Tibial artery (tissue), 4 donors: ENCODE measurements around the gene CP.
"Not testable (repeated sequence)": the region's sequence is repeated elsewhere in the genome, so short reads cannot be mapped to it uniquely, and the experiment has no call there.

Experiments
- DNase-seq, 2 donors: peaks; one replicate each; pipeline ENCODE4 v3.0.0-alpha.2; 2019
- H3K27ac ChIP-seq, 2 donors: fragments of 200-600 bp; sonication (generic) in 1 of 2; 1 replicate in 1 of 2; 2 replicates in 1 of 2; pipeline ENCODE4 v1.5.1; 2018 to 2019; ENCODE audit warnings: mild to moderate bottlenecking in 1 of 2
- H3K27me3 ChIP-seq, 2 donors: fragments of 200-600 bp; sonication (generic) in 1 of 2; one replicate each; pipeline versions ENCODE4 v1.5.1 to v1.6.0; 2016 to 2019
- H3K36me3 ChIP-seq, 3 donors: fragments of 200-600 bp; sonication (generic) in 2 of 3; one replicate each; pipeline ENCODE4 v1.5.1; 2016 to 2019; ENCODE audit warnings: mild to moderate bottlenecking in 2 of 3
- H3K4me1 ChIP-seq, 4 donors: fragments of 200-600 bp; sonication (generic) in 2 of 4; 1 replicate in 3 of 4; 2 replicates in 1 of 4; pipeline ENCODE4 v1.5.1; 2016 to 2019
- H3K4me3 ChIP-seq, 2 donors: fragments of 200-600 bp; sonication (generic) in 1 of 2; 1 replicate in 1 of 2; 2 replicates in 1 of 2; pipeline ENCODE4 v1.5.1; 2018 to 2019; ENCODE audit warnings: mild to moderate bottlenecking in 2 of 2
- H3K9me3 ChIP-seq, 3 donors: fragments of 200-600 bp; sonication (generic) in 1 of 3; one replicate each; pipeline ENCODE4 v1.5.1; 2016 to 2019
- CTCF ChIP-seq, 2 experiments: fragments of 200-600 bp in 1 of 2; fragments of 450-650 bp in 1 of 2; IDR thresholded peaks; one replicate each; pipeline ENCODE4 v1.5.1; 2017 to 2019; ENCODE audit warnings: antibody characterized with exemption in 2 of 2, mild to moderate bottlenecking in 1 of 2, moderate library complexity in 1 of 2
- intact Hi-C: fragments of 100-400 bp; cut with DNase I; formaldehyde crosslinking; loops from one replicate; pipeline ENCODE4 v1.15.0; 2023; ENCODE audit warnings: low total_unique reads

CP gene

GRCh38 chr3:149226776-149227175 lies 5.1 kb upstream of the CP start:
- H3K27me3 ChIP-seq, result no peaks in the 10 kb centered on the region
- intact Hi-C loops, result no loop called here
- no peaks in the 10 kb centered on the region for H3K9me3 ChIP-seq
- H3K27ac ChIP-seq, result no peak overlapping the region
- peaks cover 0 to 9% (median 3%) of the 10 kb centered on the region in 4 donors for H3K4me1 ChIP-seq
- H3K4me3 ChIP-seq, result no peak overlapping the region
- TF ChIP-seq CTCF (IDR thresholded peaks at IDR 0.05), result no peak
- no peaks in the 10 kb centered on the region for H3K36me3 ChIP-seq
- DNase-seq, result no peak

- peak in 1 of 2 donors; percentile 31 for DNase-seq
- Histone ChIP-seq H3K36me3 (no peaks in the 10 kb centered on the region), H3K4me3 (peak overlapping the region; percentile 42 to 45), H3K27me3 (no peaks in the 10 kb centered on the region), H3K9me3 (no peaks in the 10 kb centered on the region), H3K4me1 (peaks cover 0 to 9% (median 3%) of the 10 kb centered on the region in 4 donors), H3K27ac (peak overlapping the region; percentile 60 to 65)
- intact Hi-C loops, result no loop called here
- no peak for TF ChIP-seq CTCF (IDR thresholded peaks at IDR 0.05)
Observed at GRCh38 chr3:149224736-149225594, 3.3 kb upstream of the CP start.

DNA sequence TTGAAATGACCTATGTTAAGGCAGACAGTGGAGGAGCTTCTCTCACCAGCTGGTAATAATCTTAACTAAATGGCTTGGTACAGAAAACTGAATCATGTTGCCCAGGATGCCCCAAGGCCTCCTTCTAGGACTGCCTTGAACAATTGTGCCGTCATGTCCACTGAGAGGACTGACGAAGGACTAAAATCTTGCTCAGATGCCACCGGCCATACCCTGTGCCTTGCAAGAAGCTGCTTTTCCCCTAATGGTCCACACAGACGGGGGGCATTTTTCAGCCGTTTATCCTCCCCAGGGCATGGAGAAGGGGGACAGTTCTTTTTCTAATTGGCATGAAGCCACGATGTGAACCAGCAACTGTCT lies 1.8 kb upstream of the CP start:
- H3K27me3 ChIP-seq, result no peaks in the 10 kb centered on the region
- no peak overlapping the region for H3K27ac ChIP-seq
- intact Hi-C loops, result no loop called here
- DNase-seq, result no peak
- H3K4me3 ChIP-seq, result no peak overlapping the region
- TF ChIP-seq CTCF (IDR thresholded peaks at IDR 0.05), result no peak
- H3K4me1 ChIP-seq, result peaks cover 0 to 9% (median 3%) of the 10 kb centered on the region in 4 donors
- no peaks in the 10 kb centered on the region for H3K36me3 ChIP-seq
- H3K9me3 ChIP-seq, result no peaks in the 10 kb centered on the region

GRCh38 chr3:149219380-149220121 lies 2.1 kb downstream of the CP start:
- H3K4me3 ChIP-seq, H3K36me3 ChIP-seq, DNase-seq, H3K4me1 ChIP-seq, H3K27me3 ChIP-seq, intact Hi-C loops, H3K9me3 ChIP-seq, H3K27ac ChIP-seq: not testable (repeated sequence)

- Histone ChIP-seq H3K4me3 (no peak overlapping the region), H3K9me3 (no peaks in the 10 kb centered on the region), H3K36me3 (no peaks in the 10 kb centered on the region), H3K27me3 (no peaks in the 10 kb centered on the region), H3K4me1 (no peaks in the 10 kb centered on the region), H3K27ac (no peak overlapping the region)
- intact Hi-C loops, result no loop called here
- TF ChIP-seq CTCF (IDR thresholded peaks at IDR 0.05), result no peak
- DNase-seq, result no peak
Observed at GRCh38 chr3:149217347-149217746, 4.3 kb downstream of the CP start.

GRCh38 chr3:149216193-149216869 lies 5.3 kb downstream of the CP start:
- no peak for DNase-seq
- TF ChIP-seq CTCF (IDR thresholded peaks at IDR 0.05), result no peak
- H3K36me3 ChIP-seq, result no peaks in the 10 kb centered on the region
- no peak overlapping the region for H3K27ac ChIP-seq
- no peaks in the 10 kb centered on the region for H3K4me1 ChIP-seq
- no peak overlapping the region for H3K4me3 ChIP-seq
- no peaks in the 10 kb centered on the region for H3K9me3 ChIP-seq
- intact Hi-C loops, result no loop called here
- H3K27me3 ChIP-seq, result no peaks in the 10 kb centered on the region
